ENCODE data around the gene ACAT2. TPM values are rescaled to one million over a fixed set of nuclear protein-coding genes. Genes with fewer than 3 reads are reported as not detected.
"Not testable (repeated sequence)": the region's sequence is repeated elsewhere in the genome, so short reads cannot be mapped to it uniquely, and the experiment has no call there.

The ACAT2 gene
- total RNA-seq, 1 donor from 2014 or later: 108 TPM

DNA sequence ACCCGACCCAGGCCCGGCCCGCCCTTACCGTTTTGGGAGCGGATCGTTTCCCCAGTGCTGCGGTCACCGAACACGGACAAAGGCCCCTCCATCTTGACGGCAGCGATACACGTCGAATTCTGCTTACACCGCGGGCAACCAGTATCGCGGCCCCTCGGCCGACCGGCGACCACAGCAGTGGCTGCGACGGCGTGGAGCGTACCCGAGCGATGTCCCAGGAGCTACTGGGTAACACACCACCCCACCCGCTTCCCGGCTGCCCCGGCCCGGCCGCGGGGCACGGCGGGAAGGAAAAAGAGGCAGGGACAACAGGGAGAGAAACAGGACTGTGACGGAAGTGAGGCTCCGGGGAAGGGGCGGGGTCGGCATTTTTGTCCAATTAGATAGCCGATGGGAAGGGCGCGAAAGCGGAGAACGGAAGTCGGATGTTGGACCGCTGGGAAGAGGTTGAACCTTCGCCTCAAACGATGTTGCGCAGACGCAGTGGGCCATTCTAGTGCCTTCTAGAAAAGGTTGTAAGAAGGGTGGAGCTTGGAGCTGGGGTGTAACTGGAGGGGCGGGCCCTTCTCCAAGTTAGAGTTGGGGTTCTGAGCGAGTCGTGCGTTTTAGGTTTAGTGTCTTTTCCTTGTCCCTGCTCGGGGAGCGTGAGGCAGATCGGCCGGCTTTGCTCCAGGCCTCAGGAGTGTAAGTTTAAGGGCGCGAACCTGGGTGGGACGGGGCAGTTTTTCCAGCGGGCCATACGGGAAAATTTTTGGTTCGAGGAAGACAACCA lies 27.7 kb downstream of the ACAT2 start, which contains the start of gene TCP1:
TCP1 (minus strand) TSS at position 226 of the 772 bp plus-strand sequence; CDS start at position 92, 134 bp downstream.
- Mint-ChIP-seq H3K9me3 (no peaks in the 10 kb centered on the region), H3K36me3 (ENCODE audit: low read depth) (peaks cover 76% of the 10 kb centered on the region), H3K27me3 (ENCODE audit: low read depth) (no peaks in the 10 kb centered on the region), H3K27ac (peak within 1 kb of the TSS; percentile 97), H3K4me3 (ENCODE audit: low read depth) (peak within 1 kb of the TSS; percentile 96), H3K4me1 (ENCODE audit: low read depth) (peaks cover 46% of the 10 kb centered on the region)
- peak; percentile 99 for DNase-seq (ENCODE audit: low spot score)
- intact Hi-C loops (cut with micrococcal nuclease): loop anchor here (1.0 to 2.0 kb wide), 5 partner anchors 27 to 179 kb away; partner anchors contain the start of genes ACAT2, IGF2R and WTAP

DNA sequence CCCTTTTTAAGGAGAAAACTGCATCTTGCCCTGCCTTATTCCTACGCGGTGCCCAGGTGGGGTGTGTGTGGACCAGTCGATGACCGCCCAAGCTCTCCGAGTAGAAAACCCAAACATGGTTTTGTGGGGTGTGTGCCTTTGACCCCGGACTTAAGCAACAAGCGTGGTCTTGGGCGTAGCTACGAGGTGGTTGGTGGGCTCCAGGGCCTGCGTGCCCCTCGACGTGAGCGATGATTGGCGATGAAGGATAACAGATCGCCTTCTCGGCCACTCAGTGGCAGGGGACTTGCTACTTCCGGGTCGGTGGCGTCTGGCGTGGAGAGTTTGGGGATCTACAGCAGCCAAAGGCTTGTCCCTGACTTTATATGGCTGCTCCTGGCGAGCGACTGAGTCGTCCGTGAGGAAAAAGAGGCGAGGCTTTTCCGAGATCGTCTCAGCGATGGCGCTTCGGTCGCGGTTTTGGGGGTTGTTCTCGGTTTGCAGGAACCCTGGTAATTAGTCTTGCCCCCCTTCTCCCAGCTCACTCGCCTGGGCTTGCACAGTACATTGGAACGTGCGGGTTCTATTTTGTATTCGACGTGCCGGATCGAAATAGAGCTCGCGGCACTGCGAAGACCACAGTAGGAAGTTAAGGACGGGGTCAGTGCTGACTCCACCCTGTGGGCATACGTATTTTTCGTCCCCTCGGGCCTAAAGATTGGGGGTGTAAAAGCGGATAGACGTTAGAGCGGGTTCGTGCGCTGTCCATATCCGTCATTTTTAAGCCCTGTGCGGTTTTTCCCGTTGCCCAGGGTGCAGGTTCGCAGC lies 28.5 kb downstream of the ACAT2 start, which contains the start of gene MRPL18:
MRPL18 (plus strand) TSS at position 319 of the 807 bp plus-strand sequence; CDS start at position 440, 121 bp downstream.
- Mint-ChIP-seq H3K4me3 (ENCODE audit: low read depth) (peak within 1 kb of the TSS; percentile 96), H3K27ac (peak within 1 kb of the TSS; percentile 97), H3K36me3 (ENCODE audit: low read depth) (peaks cover 72% of the 10 kb centered on the region), H3K27me3 (ENCODE audit: low read depth) (no peaks in the 10 kb centered on the region), H3K4me1 (ENCODE audit: low read depth) (peaks cover 42% of the 10 kb centered on the region), H3K9me3 (no peaks in the 10 kb centered on the region)
- DNase-seq (ENCODE audit: low spot score): peak; percentile 86
- intact Hi-C loops (cut with micrococcal nuclease): loop anchor here (2.0 kb wide), 1 partner anchor 140 kb away; no protein-coding TSS in a partner anchor

DNA sequence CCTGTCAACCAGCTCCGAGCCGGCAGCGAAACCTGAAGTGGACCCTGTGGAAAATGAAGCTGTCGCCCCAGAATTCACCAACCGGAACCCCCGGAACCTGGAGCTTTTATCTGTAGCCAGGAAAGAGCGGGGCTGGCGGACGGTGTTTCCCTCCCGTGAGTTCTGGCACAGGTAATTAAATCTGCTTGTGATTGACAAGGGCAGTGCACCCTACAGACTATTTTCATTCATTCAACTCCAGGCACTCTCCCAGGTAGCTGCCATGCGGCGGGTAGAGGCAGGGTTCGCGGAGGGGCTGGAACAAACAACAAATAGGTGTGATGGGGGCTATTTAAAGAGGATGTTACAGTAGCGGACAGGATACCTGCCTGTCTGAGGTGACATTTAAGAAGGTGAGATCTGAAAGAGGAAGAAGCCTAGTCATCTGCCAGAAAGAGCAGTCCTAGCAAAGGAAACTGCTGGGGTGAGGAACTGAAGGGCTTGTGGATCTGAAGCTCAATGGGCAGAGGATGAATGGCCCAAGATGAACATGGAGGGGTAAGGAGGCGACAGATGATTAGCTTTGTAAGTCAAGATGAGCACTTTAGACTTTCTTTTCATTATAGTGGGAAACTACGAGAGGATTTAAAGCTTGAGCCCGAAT lies 29.2 kb downstream of the ACAT2 start:
- peak overlapping the region; percentile 97 for H3K27ac Mint-ChIP-seq
- H3K36me3 Mint-ChIP-seq (ENCODE audit: low read depth): peaks cover 72% of the 10 kb centered on the region
- DNase-seq (ENCODE audit: low spot score): no peak
- H3K4me3 Mint-ChIP-seq (ENCODE audit: low read depth): peak overlapping the region; percentile 96
- intact Hi-C loops (cut with micrococcal nuclease): loop anchor here (2.0 kb wide), 1 partner anchor 140 kb away; no protein-coding TSS in a partner anchor
- H3K27me3 Mint-ChIP-seq (ENCODE audit: low read depth): no peaks in the 10 kb centered on the region
- no peaks in the 10 kb centered on the region for H3K9me3 Mint-ChIP-seq
- H3K4me1 Mint-ChIP-seq (ENCODE audit: low read depth): peaks cover 38% of the 10 kb centered on the region

DNA sequence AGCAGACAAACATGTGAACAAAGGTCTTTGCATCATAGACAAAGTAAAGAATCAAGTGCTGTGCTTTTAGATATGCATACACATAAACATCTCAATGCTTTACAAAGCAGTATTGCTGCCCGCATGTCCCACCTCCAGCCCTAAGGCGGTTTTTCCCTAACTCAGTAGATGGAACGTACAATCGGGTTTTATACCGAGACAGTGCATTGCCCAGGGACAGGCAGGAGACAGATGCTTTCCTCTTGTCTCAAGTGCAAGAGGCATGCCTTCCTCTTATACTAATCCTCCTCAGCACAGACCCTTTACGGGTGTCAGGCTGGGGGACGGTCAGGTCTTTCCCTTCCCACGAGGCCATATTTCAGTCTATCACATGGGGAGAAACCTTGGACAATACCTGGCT lies 33.1 kb downstream of the ACAT2 start:
- Mint-ChIP-seq H3K36me3 (ENCODE audit: low read depth) (peaks cover 86% of the 10 kb centered on the region), H3K4me1 (ENCODE audit: low read depth) (peaks cover 23% of the 10 kb centered on the region)
- intact Hi-C loops (cut with micrococcal nuclease); H3K9me3 Mint-ChIP-seq; H3K4me3 Mint-ChIP-seq (ENCODE audit: low read depth); H3K27me3 Mint-ChIP-seq (ENCODE audit: low read depth); DNase-seq (ENCODE audit: low spot score); H3K27ac Mint-ChIP-seq: not testable (repeated sequence)

DNA sequence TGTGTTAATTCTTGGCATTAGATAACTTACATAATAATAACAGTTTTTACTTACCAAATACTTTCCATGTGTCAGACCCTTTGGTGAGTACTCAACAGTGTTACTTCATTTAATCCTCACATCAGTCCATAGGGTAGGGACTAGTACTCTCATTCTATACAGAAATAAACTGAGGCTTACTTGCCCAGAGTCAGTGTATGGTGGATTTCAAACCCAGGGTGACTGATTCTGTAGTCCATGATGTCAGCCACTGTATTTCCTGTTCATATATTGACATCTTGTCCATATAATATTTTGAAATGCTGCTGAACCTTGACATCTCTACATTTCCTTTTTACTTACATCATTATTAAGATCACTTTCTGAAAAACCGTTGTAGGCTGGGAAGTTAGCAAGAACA lies 35.7 kb downstream of the ACAT2 start:
- intact Hi-C loops (cut with micrococcal nuclease): no loop called here
- Mint-ChIP-seq H3K27ac (no peak overlapping the region), H3K4me3 (ENCODE audit: low read depth) (no peak overlapping the region), H3K27me3 (ENCODE audit: low read depth) (no peaks in the 10 kb centered on the region), H3K9me3 (no peaks in the 10 kb centered on the region), H3K4me1 (ENCODE audit: low read depth) (peaks cover 11% of the 10 kb centered on the region), H3K36me3 (ENCODE audit: low read depth) (peaks cover 65% of the 10 kb centered on the region)
- DNase-seq (ENCODE audit: low spot score): no peak

DNA sequence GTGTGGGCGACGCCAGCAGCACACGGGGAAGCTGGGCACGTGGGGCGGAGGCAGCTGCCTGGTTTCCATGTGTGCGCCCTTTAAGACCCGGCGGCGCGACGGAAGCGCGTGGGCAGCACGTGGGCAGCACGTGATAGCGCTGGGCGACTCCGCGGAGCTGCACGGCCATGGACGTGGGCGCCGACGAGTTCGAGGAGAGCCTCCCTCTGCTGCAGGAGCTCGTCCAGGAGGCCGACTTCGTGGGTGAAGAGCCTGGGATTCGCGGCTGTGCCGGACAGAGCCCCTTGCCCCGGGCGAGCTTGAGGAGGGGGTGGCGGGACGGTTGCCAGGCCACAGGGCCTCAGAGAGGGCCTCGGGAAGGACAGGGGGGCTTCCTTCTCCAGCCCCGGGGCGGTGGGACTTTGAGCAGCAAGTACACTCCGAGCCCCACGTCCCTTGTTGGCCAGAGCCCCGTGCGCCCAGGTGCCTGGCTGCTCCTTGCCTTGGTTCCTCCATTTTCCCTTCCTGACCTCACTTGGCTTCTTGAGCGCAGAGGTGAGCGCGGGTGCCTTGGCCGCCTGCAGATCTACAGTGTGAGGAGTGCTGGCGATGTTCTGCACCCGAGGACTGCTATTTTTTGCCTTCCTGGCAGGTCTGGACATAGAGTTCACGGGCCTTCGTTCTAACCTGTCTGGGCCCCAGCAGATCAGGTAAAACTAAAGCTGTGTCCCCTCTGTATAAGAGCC lies 38.5 kb downstream of the ACAT2 start, which contains the start of gene PNLDC1:
PNLDC1 (plus strand) TSS at position 136 of the 725 bp plus-strand sequence; CDS start at position 168, 32 bp downstream.
- Mint-ChIP-seq H3K27me3 (ENCODE audit: low read depth) (no peaks in the 10 kb centered on the region), H3K4me3 (ENCODE audit: low read depth) (no peak within 1 kb of the TSS), H3K36me3 (ENCODE audit: low read depth) (peaks cover 43% of the 10 kb centered on the region), H3K9me3 (no peaks in the 10 kb centered on the region), H3K4me1 (ENCODE audit: low read depth) (peaks cover 1% of the 10 kb centered on the region), H3K27ac (no peak within 1 kb of the TSS)
- no peak for DNase-seq (ENCODE audit: low spot score)
- intact Hi-C loops (cut with micrococcal nuclease): no loop called here

DNA sequence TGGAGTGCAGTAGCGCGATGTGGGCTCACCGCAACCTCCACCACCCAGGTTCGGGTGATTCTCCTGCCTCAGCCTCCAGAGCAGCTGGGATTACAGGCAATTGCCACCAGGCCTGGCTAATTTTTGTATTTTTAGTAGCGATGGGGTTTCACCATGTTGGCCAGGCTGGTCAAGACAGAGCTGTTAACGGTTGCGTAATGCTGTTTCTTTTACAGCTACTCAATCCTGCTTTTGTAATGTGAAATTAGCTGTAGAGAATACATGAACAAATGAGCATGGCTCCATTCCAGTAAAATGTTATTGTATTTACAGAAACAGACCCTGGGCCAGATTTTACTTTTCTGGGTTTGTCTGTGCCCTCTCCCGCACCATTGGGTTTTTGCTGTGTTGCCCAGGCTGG lies 40.1 kb downstream of the ACAT2 start:
- peaks cover 29% of the 10 kb centered on the region for H3K36me3 Mint-ChIP-seq (ENCODE audit: low read depth)
- no peak overlapping the region for H3K4me3 Mint-ChIP-seq (ENCODE audit: low read depth)
- no peaks in the 10 kb centered on the region for H3K27me3 Mint-ChIP-seq (ENCODE audit: low read depth)
- H3K4me1 Mint-ChIP-seq (ENCODE audit: low read depth): peaks cover 1% of the 10 kb centered on the region
- H3K9me3 Mint-ChIP-seq: no peaks in the 10 kb centered on the region
- intact Hi-C loops (cut with micrococcal nuclease): no loop called here
- DNase-seq (ENCODE audit: low spot score): no peak
- H3K27ac Mint-ChIP-seq: no peak overlapping the region

DNA sequence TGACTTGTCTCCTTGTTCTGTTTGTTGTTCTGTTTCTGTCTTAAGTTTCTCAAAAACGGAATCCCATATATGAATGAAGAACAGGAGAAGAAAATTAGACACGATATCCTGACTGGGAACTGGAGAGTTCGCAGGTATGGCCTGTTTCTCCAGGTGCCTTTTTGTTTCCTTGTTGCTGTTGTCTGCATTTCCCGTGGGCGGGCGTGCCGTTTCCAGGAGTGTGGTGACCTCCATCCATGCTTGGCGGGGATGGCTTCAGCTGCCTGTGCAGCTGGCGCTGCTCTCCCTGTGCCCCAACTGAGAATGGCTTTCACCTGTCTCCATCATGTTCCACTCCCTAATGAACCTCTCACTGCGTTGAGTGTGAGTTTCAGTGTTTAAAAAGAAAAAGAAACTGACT lies 42.7 kb downstream of the ACAT2 start:
- no peaks in the 10 kb centered on the region for H3K9me3 Mint-ChIP-seq
- H3K27ac Mint-ChIP-seq: no peak overlapping the region
- H3K36me3 Mint-ChIP-seq (ENCODE audit: low read depth): peaks cover 3% of the 10 kb centered on the region
- no peaks in the 10 kb centered on the region for H3K27me3 Mint-ChIP-seq (ENCODE audit: low read depth)
- intact Hi-C loops (cut with micrococcal nuclease): no loop called here
- H3K4me1 Mint-ChIP-seq (ENCODE audit: low read depth): no peaks in the 10 kb centered on the region
- H3K4me3 Mint-ChIP-seq (ENCODE audit: low read depth): no peak overlapping the region
- no peak for DNase-seq (ENCODE audit: low spot score)

DNA sequence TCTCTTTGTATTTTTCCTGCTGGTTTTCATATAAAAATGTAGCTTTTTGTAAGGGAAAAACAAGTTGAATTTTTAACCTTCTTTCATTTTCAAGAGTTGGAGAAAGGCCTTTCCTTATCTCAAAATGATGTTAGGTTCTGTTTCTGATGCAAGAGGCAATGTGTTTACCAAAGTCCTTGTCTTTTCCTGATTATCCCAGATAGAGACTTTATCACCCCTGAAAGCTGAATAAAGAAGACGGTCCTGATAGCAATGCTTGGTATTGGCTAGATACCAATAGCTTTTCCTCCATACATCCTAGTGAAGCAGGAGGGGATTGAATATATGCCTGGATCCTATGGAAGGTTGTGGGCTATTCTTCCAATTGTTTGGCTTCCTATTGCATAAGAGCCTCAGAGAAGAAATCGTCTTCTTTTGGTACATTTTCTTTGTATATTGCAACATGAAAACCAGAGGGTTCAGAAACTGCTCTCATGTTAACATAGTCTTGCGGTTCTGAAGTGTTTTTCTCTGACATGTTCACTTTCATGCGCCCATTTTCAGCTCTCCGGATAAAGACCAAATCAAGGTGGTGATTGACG lies 43.7 kb downstream of the ACAT2 start:
- no peak overlapping the region for H3K27ac Mint-ChIP-seq
- H3K9me3 Mint-ChIP-seq: no peaks in the 10 kb centered on the region
- H3K36me3 Mint-ChIP-seq (ENCODE audit: low read depth): no peaks in the 10 kb centered on the region
- H3K4me3 Mint-ChIP-seq (ENCODE audit: low read depth): no peak overlapping the region
- H3K4me1 Mint-ChIP-seq (ENCODE audit: low read depth): no peaks in the 10 kb centered on the region
- no peak for DNase-seq (ENCODE audit: low spot score)
- intact Hi-C loops (cut with micrococcal nuclease): no loop called here
- no peaks in the 10 kb centered on the region for H3K27me3 Mint-ChIP-seq (ENCODE audit: low read depth)

DNA sequence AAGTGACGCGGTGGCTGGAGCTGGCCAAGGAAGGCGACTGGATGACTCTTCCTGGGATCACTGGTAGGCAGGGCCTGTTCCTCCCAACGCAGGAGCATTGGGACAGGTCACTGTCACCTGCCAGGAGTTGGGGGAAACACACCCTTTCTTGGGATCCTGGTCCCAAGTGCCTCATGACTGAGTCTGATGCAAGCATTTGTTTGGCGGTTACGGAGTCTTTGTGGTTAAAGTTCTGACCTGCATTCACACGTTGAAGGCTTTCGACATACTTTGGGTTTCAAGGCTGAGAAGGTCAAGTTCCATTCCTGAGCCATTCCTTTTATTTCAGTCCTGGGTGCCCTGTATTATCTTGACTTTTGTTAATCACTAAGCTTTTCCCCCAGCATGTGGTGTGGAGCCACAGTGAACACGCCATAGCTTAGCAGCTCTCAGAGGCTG lies 44.2 kb downstream of the ACAT2 start:
- Mint-ChIP-seq H3K27me3 (ENCODE audit: low read depth) (no peaks in the 10 kb centered on the region), H3K36me3 (ENCODE audit: low read depth) (no peaks in the 10 kb centered on the region), H3K4me1 (ENCODE audit: low read depth) (no peaks in the 10 kb centered on the region), H3K4me3 (ENCODE audit: low read depth) (no peak overlapping the region), H3K9me3 (no peaks in the 10 kb centered on the region), H3K27ac (no peak overlapping the region)
- intact Hi-C loops (cut with micrococcal nuclease): no loop called here
- DNase-seq (ENCODE audit: low spot score): no peak

DNA sequence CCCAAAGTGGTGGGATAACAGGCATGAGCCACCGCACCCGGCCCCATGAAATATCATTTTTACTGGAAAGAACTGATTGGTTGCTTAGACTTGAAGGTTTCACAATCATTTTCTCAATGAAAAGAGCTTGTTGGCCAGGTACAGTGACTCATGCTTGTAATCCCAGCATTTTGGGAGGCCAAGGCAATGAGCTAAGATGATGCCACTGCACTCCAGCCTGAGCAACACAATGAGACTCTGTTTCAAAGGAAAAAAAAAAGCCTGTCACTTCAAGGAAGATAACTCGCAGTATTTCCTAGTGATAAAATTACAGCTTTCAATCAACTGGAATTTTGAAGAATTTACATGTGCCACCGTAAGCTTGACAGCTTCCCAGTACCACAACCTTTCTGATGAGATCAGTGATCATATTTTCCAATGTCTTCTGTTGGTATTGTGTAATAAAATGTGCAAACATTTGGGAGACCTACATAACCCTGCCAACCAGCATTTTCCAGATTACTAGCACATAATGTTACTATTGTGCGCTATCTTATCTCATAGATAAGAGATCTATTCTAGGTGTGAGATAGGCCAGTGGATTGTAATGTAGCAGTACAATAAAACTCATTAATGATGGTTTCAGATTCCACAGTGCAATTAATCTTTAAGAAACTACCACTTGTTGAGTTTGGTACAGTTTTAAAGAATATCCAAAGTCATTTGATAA lies 45.5 kb downstream of the ACAT2 start:
- Mint-ChIP-seq H3K27ac (no peak overlapping the region), H3K4me1 (ENCODE audit: low read depth) (no peaks in the 10 kb centered on the region), H3K9me3 (no peaks in the 10 kb centered on the region), H3K27me3 (ENCODE audit: low read depth) (no peaks in the 10 kb centered on the region), H3K36me3 (ENCODE audit: low read depth) (no peaks in the 10 kb centered on the region), H3K4me3 (ENCODE audit: low read depth) (no peak overlapping the region)
- DNase-seq (ENCODE audit: low spot score): no peak
- intact Hi-C loops (cut with micrococcal nuclease): no loop called here

Measured in activated T-helper 2 cell treated with anti-CD3 and anti-CD28 coated beads, Interferon-gamma antibody, Interleukin-2, Interleukin-4, amounts not matched to agents 10 μg/mL and 5 μg/mL and 100 μg/mL, durations not matched to agents 14 hours and 24 hours and 36 hours (primary cell).